NCI-H2107 (cell line): Measurements from ENCODE around the gene MIA.
A peak's percentile ranks its signal among the peaks of the same experiment; 100 is the strongest.
"Not testable (repeated sequence)": the region's sequence is repeated elsewhere in the genome, so short reads cannot be mapped to it uniquely, and the experiment has no call there.

ENCODE experiments used
- DNase-seq: peaks from one replicate; lab custom pipeline; 2025; lab: John Stamatoyannopoulos, UW

MIA gene

DNA sequence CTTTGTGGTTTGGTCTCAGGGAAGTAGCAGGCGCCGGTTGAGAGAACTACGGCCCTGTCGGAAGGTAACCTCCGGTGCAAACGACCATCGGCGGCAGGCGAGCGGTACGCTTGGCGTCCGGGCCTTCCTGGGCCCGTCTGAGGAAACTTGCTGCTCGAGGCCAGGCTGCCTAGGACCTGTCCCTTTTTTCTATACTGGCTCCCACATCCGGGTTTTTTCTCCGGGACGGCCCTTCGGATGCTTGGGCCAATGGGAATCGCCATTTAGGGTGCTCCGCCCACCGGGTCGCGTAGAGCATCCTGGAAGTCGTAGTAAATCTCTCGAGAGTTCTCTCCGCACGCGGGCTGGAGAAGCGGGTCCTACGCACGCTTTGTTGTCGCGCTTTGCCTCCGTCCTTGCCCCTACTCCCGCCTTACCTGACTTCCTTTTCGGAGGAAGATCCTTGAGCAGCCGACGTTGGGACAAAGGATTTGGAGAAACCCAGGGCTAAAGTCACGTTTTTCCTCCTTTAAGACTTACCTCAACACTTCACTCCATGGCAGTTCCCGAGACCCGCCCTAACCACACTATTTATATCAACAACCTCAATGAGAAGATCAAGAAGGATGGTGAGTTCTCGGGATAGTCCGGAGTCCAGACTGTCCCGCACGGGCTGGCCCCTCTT lies 24.3 kb upstream of the MIA start, which contains the start of gene SNRPA:
Gene SNRPA (plus strand): TSS at position 330 of the 664 bp plus-strand sequence. CDS start 206 bp downstream, at position 536.
- DNase-seq: peak; percentile 97

DNA sequence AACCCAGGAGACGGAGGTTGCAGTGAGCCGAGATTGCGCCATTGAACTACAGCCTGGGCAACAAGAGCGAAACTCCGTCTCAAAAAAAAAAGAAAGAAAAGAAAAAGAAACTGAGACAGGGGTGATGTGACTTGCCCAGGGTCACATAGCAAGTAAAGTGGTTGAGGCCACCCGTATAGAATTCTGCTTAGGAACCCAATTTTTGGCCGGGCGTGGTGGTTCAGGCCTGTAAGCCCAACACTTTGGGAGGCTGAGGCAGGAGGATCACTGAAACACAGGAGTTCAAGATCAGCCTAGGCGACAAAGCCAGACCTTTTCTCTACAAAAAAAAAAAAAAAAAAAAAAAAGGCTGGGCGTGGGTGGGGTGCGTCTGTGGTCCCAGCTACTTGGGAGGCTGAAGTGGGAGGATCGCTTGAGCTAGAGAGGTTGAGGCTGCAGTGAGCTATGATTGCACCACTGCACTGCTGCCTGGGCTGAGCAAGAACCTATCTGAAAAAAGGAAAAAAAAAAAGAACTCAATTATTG lies 23.0 kb upstream of the MIA start:
- DNase-seq: no peak

DNA sequence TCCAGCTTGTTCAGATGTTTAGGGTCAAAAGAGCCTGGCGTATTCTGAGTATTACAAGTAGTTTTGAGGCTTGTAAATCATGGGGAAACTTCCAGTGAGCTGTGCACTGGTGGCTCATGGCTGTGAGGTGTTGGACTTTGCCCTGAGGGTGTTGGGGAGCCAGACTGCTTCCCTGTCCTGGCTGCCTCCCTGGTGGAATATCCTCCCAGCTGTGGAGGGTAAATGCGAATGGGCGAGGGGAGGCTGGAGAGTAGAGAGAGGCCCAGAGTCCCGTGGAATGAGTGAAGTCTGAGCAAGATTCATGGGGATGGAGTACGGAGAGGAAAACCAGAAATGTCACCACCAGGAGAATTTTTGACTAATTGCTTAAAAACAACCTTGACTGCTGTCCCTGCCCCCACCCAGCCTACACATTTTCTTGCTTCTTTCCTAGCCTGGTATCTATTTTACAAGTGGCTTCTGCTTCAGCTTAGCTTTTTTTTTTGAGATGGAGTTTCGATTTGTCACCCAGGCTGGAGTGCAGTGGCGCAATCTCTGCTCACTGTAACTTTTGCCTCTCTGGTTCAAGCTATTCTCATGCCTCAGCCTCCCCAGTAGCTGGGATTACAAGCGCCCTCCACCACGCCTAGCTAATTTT lies 20.6 kb upstream of the MIA start:
- DNase-seq: no peak

DNA sequence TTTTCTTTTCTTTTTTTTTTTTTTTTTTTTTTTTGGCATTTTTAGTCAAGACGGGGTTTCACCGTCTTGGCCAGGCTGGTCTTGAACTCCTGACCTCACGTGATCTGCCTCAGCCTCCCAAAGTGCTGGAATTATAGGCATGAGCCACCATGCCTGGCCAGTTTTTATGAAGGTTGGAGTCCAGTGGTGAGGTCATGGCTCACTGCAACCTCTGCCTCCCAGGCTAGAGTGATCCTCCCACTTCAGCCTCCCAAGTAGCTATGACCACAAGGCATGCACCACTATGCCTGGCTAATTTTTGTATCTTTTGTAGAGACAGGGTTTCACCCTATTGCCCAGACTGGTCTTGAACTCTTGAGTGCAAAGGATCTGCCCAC lies 20.1 kb upstream of the MIA start:
- no peak for DNase-seq

DNA sequence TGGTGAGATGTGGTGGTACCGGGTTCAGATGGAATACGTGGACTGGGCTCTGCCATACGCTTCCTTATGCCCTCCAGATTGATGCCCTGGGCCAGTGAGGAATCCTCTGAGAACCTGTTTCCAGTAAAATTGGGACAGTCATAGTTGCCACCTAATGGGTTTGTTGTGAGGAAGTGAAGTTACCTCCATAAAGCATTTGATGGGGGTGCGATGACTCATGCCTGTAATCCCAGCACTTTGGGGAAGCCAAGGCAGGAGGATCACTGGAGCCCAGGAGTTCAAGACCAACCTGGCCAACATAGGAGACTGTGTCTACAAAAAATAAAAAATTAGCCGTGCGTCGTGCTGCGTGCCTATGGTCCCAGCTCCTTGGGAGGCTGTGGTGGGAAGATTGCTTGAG lies 19.5 kb upstream of the MIA start:
- DNase-seq: no peak

DNA sequence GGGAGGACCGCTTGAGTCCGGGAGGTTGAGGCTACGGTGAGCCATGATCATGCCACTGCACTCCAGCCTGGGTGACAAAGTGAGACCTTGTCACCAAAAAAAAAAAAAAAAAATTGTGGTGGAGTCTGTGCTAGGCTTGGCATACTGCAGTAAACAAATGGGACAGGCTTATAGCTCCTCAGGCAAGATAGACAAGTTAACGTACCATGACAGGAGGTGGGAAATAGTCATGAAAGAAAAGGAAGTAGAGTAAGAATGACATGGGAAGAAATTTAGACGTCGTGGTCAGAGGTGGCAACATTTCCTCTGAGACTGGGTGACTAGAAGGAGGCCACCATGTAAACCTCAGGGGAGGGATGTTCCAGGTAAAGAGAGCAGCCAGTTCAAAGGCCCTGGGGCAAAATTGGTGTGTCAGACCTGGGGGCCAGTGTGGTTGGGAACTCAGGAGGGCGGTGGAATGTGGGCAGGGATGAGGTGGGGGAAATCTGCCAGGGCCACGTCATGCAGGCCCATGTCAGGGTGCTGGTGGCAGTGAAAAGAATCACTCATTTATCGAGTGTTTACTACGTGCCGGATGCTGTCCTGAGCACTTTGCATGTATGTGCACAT lies 18.7 kb upstream of the MIA start:
- no peak for DNase-seq

DNA sequence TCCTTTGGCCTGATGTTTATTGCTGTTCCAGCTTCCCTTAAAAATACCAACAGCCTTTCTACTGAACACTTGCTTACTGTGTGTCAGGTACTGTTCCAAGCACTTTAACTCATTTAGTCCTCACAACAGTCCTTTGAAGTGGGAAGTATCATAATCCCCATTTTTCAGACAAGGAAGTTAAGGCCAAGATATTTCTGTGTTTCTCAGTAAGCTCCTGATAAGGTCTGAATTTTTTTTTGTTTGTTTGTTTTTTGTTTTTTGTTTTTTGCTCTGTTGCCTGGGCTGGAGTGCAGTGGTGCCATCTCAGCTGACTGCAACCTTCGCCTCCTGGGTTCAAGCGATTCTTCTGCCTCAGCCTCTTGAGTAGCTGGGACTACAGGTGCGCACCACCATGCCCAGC lies 16.8 kb upstream of the MIA start:
- no peak for DNase-seq

DNA sequence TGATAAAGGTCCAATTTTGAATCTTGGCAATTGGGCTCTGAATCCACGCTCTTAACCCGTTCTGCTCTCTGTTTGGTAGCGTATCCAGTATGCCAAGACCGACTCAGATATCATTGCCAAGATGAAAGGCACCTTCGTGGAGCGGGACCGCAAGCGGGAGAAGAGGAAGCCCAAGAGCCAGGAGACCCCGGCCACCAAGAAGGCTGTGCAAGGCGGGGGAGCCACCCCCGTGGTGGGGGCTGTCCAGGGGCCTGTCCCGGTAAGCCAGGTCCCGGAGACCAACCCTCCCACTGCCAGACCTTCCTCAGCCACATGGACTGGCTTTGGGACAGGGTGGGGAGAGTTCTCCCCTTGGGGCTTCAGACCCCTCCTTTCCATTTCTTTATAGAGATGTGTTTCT lies 16.0 kb upstream of the MIA start:
- no peak for DNase-seq

DNA sequence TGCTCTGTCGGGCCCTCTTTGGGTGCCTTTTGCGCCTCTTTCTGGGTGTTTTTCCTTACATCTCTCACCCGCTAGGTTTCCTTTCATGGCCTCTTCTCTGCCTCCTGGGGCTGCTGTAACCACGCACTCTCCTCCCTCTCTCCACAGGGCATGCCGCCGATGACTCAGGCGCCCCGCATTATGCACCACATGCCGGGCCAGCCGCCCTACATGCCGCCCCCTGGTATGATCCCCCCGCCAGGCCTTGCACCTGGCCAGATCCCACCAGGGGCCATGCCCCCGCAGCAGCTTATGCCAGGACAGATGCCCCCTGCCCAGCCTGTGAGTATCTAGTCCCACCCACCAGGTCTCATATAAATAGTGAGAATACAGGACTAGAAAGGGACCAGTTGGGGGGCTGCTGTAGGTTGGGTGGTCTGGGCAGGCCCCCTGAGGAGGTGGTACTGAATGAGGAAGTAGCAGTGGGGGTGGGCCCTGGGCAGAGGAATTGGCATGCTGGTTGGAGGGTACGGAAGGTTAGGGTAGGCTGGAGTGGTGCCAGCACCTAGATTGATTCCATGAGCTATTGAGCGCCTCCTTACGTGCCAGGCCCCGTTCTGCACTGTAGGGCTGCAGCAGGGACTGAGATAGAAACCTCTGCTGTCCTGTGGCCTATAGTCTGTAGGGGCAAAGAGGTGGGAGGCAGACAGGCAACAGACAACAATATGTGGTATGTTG lies 12.4 kb upstream of the MIA start:
- DNase-seq: no peak

DNA sequence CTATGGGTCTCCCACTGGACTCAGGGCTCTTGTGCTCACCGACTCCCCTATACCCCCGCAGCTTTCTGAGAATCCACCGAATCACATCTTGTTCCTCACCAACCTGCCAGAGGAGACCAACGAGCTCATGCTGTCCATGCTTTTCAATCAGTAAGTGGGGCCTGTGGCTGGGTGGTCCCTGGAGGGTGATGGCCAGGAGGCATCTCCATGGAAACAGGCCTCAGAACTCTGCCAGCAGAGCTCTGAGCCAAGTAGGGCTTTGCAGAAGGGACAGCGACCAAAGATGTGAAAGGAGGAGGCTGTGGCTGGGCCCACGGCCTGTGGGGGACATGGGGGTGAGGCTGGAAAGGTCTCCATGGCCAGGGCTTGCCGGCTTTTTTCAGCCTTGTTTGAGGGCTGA lies 11.8 kb upstream of the MIA start:
- no peak for DNase-seq

DNA sequence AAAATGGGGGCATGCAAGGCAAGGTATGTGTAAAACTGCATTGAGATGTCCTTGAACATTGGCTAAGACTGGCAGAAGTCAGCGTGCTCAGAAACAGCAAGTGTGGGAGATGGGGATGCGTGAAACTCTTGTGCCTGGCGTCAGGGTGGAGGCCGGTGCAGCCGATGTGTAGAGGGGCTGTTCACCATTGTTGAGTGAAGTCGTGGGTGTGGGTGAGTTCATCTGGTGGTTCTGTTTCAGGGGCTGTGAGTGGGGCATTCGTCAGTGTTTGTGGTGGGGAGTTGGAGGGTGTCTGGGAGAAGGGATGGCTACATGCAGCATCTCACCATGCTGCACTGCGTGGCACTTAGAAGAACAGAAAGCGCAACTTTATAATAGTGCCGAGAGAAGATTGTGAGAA lies 11.4 kb upstream of the MIA start:
- DNase-seq: no peak

DNA sequence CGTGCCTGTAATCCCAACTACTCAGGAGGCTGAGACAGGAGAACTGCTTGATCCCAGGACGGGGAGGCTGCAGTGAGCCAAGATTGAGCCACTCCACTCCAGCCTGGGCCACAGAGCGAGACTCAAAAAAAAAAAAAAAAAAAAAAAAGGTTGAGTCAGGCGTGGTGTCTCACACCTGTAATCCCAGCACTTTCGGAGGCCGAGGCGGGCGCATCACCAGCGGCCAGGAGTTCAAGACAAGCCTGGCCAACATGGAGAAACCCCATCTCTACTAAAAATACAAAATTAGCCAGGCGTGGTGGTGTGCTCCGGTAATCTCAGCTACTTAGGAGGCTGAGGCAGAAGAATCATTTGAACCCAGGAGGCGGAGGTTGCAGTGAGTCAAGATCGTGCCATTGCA lies 8.9 kb upstream of the MIA start:
- not testable (repeated sequence) for DNase-seq

DNA sequence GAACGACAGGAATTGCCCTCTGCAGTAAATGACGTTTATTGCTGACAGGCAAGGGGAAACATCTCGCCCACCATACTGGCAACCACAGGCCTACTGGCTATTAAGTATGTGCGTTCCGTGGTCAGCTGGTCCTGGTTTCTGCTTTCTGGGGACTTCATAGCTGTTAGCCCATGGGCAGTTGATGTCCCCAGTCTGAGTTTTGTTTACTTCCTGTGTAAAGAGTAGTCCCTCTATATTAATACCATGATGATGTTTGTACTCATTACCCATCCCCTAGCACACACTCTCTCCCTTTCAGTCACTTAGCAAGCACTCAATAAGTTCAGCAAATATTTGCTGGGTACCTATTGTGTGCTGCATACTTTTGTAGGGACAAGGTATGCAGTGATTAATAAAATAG lies 6.5 kb upstream of the MIA start:
- no peak for DNase-seq

DNA sequence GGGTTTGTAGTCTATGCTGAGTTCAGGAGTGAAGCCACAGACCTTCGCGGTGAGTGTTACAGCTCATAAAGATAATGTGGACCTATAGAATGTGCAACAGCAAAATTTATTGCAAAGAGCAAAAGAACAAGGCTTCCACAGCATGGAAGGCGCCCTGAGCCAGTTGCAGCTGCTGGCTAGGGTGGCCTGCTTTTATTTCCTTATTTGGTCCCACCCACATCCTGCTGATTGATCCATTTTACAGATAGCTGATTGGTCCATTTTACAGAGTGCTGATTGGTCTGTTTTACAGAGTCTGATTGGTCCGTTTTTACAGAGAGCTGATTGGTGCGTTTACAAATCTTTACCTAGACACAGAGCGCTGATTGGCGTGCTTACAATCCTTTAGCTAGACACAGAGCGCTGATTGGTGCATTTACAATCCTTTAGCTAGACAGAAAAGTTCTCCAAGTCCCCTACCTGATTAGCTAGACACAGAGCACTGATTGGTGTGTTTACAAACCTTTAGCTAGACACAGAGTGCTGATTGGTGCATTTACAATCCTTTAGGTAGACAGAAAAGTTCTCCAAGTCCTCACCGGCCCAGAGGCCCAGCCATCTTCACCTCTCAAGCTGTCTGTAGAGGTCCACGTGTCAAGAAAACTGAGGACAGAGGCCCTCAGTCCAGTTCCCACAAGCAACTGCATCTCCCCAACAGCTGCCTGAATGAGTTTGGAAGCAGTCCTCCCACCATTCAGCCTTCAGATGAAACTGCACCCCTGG lies 4.0 kb upstream of the MIA start:
- DNase-seq: not testable (repeated sequence)

DNA sequence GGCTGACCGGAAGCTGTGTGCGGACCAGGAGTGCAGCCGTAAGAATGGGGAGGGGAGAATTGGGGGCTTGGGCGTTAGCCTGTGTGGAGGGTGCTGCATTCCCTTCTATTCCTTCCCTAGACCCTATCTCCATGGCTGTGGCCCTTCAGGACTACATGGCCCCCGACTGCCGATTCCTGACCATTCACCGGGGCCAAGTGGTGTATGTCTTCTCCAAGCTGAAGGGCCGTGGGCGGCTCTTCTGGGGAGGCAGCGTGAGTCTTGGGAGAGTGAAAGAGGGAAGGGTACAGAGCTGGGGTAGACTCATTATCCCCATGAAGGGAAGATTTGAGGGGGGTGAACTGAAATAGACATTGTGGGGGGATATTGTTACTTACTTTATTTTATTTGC lies 306 bp downstream of the MIA start:
- no peak for DNase-seq

DNA sequence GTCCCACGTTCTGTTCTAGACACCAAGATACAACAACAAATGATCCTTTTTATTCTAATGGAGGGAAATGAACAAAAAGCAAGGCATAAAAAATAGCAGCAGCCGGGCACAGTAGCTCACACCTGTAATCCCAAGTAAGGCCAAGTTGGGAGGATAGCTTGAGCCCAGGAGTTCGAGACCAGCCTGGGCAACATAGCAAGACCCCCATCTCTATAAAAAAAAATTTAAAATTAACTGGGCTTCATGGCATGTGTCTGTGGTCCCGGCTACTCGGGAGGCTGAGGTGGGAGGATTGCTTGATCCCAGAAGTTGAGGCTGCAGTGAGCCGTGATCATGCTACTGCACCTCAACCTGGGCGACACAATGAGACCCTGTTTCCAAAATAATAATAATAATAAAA lies 1.0 kb downstream of the MIA start:
- no peak for DNase-seq

DNA sequence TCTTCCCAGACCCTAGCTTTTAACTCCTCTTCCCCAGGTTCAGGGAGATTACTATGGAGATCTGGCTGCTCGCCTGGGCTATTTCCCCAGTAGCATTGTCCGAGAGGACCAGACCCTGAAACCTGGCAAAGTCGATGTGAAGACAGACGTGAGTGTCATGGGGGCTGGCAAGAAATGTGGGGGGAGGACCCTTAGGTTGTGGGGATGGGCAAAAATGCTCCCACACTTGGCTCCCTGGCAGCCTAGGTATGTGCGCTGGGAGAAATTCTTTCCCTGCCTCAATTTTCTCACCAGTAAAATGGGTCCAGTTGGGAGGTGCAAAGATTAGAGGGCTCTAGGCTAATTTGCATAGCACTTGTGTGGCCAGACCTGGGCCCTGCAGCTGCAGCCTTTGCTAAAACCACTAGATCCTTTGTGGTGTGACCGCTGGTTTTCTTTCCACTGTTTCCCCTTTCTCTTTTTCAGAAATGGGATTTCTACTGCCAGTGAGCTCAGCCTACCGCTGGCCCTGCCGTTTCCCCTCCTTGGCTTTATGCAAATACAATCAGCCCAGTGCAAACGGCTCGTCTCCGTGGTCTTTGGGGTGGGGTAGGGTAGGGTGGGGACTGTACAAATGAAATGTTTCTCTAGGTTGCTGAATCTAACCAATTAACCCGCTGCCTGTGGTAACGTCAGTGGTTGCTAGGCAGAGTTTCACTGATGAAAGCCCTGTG lies 1.8 kb downstream of the MIA start:
- DNase-seq: peak; percentile 72

DNA sequence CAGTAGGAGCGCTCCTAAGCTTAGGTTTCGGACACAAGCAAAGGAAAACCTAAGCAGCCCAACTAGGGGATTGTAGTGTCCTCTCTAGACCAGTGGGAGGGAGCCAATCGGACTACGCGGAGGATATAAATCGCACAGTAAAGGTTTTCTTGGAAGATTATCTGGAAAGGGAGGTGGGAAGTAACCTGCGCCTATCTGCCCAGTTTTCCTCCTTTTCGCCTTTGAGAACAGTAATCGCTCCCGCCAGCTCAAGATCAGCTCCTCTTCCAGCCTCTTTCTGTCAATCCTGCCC lies 2.3 kb downstream of the MIA start:
- DNase-seq: no peak

DNA sequence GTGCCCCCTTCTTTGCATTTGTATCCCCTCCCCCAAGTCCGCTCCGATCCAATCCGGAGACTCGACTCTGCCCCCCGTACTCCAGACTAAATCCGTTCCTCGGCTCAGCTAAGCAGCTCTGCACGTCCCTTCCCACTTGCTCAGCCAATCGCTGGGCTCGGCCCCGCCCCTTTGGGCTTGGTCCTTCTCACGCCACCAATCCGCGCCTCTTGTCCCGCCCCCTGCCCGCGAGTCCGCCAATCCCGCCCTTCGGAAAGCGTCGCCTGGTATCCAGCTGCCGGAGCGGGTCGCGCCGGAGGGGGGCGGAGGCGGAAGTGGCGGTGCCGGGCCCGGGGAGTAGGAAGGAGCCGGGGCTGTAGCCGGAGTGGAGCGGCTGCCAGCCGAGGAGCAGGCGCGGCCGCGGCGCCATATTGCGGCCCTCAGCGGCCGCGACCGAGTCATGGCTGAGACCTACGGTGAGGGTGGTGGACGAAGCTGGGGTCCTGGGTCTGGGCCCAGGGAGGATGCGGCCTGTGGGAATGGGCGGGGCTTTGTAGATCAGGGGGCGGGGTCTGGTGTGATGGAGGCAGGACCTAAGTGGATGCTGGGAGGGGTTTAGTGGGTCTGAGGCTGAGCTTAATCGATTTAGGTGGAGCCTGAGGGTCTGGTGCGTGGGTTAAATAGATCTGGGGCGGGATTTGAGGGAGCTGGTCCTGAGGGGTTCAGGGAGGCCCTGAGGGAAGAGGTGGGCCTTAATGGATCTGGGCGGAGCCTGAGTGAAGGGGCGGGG lies 2.8 kb downstream of the MIA start, which contains the start of gene RAB4B:
Gene RAB4B (plus strand): TSS at position 311 of the 769 bp plus-strand sequence. CDS start 129 bp downstream, at position 440.
- DNase-seq: peak; percentile 98

DNA sequence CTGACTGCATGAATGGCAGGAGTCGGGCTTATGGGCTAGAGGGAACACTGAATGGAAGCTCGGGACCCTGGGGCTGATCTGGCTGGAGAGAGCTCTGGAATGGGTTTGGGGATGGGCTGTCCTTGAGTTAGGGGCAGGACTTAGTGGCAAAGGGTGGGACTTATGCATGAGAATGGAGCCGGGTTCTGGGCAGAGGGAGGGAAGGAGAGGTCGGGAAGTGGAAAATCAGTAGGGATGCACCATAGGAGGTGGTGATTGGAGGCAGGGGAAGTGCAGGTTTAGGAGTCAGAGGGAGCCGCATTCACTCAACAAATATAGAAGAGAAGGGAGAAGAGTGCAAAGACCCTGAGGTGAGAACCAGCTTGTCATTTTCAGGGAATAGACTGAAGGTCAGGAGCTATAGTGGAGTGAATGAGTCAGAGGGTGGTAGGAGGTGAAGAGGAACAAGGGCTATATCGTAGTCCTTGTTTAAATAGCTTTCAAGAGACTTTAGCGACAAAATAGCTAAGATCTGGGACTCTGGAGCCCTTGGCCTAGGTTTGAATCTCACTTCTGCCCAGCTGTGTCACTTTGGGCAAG lies 3.5 kb downstream of the MIA start:
- no peak for DNase-seq
